Inflammatory macrophage treated with lipopolysaccharide for 1 hour (primary cell): ENCODE results near the gene ABCA2.

Source experiments
- DNase-seq, 2 donors: peaks; one replicate each; pipeline ENCODE4 v3.0.0-alpha.2; 2020 to 2022

Gene ABCA2

DNA sequence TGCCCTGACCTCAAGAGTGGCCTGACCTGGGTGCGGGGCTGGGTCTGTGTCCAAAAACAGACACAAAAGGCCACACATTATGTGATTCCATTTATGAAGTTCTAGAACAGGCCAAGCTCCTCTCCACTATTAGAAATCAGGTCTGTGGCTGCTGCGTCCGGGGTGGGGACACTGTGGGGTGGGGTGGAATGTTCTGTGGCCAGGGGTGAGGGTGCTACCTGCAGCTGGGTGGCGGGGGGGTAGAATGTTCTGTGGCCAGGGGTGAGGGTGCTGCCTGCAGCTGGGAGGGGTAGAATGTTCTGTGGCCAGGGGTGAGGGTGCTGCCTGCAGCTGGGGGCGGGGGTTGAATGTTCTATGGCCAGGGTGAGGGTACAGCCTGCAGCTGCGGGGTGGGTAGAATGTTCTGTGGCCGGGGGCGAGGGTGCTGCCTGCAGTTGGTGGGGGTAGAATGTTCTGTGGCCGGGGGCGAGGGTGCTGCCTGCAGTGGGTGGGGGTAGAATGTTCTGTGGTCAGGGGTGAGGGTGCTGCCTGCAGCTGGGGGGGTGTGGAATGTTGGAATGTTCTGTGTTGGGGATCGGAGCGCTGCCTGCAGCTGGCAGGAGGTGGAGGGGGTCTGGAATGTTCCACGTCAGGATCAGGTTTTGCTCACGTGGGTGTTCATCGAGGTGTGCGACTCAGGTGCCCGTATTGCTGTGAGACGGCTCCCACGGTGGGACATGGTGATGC lies 67.7 kb downstream of the ABCA2 start:
- DNase-seq: no peak

DNA sequence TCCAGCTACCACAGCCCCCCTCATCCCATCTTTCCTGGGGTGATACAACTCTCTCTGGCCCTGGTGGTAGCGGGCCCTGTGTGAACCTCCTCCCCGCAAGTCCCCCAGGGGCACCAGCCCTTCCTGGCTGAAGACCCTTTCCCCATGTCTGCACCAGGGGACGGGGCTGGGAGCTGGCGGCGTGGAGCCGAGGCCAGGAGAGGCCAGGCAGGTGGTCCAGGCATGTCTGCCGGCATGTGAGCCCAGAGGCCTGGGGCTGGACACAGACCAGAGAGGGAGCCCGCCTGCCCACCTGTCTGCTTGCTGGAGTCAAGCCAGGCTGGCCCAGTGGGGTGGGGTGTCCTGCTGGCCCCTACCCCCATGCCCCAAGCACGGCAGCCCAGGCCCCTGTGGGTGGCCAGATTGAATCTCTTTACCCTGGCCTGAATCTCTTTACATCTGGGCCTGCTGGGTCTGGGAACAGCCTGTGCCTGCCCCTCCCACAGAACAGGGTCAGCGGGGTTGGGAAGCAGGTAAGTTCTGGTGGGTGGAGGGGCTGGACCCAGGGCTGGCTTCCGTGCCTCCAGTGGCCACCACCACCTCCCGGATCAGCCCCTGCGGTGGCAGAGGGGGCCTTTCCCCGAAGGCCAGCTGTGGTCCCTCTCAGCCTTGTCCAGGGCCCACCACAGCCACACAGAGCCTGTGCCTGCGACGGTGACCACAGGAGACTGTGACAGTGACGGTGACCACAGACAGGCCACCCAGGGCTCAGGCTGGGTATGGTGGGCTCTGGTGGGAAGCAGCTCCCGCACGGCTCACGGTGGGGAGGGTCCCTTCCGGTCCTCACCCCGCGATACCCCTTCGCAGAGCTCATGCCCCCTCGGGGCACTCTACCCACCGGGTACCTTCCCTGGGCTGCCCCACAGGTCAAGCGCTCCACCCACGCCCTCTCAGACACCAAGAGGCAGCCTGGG lies 68.9 kb downstream of the ABCA2 start:
- no peak for DNase-seq

DNA sequence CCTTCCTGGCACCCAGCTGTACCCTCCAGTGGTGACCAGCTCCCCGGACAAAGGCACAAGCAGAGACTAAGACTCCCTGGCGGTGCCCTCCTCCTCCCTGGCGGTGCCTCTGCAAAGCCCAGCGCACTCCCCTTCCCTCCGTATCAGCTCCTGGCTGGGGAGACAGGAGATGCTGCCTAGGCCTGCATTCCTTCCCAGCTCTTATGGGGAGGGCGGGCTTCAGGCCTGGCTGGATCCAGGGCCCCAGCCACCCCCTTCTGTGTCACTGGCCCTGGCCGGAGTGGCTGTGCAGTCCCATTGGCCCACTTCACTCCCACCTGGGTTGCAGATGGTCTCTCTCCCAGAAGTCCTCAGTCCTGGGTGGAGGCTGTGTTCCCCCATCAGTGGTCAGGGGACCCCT lies 69.6 kb downstream of the ABCA2 start:
- DNase-seq: no peak

DNA sequence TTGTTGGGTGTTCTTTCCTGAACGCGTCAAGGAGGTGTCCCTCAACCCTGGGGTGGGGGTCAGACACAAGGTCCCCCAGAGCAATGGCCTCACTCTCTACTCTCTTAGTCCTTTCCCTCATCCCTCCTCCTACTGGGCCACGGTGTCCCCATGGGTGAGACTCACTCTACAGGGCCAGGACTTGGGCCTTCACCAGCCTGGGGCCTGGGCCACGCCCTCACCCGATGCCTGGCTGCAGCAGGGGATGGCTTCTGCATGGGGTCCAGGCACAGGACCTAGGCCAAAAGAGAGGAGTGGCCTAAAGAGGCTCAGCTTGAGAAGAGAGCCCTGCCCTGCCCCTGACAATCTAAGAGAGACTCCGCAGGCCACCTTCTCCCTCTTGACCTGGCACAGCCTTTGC lies 70.1 kb downstream of the ABCA2 start:
- DNase-seq: no peak

DNA sequence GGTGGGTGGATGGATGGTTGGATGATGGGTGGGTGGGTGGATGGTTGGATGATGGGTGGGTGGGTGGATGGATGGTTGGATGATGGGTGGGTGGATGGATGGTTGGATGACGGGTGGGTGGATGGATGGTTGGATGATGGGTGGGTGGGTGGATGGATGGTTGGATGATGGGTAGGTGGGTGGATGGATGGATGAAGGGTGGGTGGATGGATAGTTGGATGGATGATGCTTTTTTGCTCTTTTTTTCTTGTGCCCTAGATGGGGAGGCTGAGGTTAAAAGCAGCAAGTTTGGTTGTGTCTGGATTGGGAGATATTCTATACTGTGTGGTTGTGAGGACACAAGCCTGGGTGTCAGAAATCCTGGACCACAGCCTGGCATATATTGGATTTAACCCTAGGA lies 70.6 kb downstream of the ABCA2 start:
- DNase-seq: no peak
